Fibroblast of the aortic adventitia (primary cell): Measurements from ENCODE around the gene DIS3. TPM values are rescaled to one million over a fixed set of nuclear protein-coding genes. Genes with fewer than 3 reads are reported as not detected.

Experiments used
- DNase-seq: peaks from one replicate; pipeline ENCODE4 v3.0.0-alpha.2; 2010; ENCODE audit warnings: low read depth
- H3K4me3 ChIP-seq: 2 replicates; pipeline ENCODE4 v1.5.1; 2011; ENCODE audit warnings: low read depth, mild to moderate bottlenecking, control low read depth, low read length, moderate library complexity
- total RNA-seq: library from RNA; depleted of rRNA; stranded (reverse); fragments of >200 nt; gene quantifications from 2 replicates; pipeline ENCODE4 v1.2.3, GENCODE V29; 2012; ENCODE audit warnings: low replicate concordance
- TF ChIP-seq, protein P1 (sequence below): IDR thresholded peaks from 2 replicates; pipeline ENCODE4 v1.5.1; 2011; ENCODE audit warnings: mild to moderate bottlenecking, low read length, control low read depth, inconsistent platforms; ENCODE audit not compliant: insufficient read depth

The DIS3 gene
- total RNA-seq, 1 donor: 39.0 TPM

DNA sequence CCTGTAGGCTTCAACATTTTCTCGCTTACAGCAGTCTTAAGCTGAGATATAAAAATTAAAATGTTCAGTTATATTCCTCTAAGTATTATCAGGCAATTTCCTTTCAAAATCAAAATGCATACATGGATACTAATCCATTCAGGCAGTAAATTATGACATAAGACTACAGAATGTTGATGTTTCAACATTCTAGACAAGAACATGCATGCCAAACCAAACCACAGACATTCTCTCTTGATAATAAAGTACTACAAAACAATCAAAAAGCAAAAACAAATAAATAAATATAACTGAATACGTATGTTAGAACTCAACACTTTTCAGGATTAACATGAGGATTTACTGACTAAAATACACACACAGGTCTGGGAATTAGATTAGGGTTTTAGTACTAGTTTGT, 7.7 kb downstream of the DIS3 start:
- no peak overlapping the region for H3K4me3 ChIP-seq
- TF ChIP-seq, protein P1, sequence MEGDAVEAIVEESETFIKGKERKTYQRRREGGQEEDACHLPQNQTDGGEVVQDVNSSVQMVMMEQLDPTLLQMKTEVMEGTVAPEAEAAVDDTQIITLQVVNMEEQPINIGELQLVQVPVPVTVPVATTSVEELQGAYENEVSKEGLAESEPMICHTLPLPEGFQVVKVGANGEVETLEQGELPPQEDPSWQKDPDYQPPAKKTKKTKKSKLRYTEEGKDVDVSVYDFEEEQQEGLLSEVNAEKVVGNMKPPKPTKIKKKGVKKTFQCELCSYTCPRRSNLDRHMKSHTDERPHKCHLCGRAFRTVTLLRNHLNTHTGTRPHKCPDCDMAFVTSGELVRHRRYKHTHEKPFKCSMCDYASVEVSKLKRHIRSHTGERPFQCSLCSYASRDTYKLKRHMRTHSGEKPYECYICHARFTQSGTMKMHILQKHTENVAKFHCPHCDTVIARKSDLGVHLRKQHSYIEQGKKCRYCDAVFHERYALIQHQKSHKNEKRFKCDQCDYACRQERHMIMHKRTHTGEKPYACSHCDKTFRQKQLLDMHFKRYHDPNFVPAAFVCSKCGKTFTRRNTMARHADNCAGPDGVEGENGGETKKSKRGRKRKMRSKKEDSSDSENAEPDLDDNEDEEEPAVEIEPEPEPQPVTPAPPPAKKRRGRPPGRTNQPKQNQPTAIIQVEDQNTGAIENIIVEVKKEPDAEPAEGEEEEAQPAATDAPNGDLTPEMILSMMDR: no peak
- DNase-seq: peak; percentile 5

DNA sequence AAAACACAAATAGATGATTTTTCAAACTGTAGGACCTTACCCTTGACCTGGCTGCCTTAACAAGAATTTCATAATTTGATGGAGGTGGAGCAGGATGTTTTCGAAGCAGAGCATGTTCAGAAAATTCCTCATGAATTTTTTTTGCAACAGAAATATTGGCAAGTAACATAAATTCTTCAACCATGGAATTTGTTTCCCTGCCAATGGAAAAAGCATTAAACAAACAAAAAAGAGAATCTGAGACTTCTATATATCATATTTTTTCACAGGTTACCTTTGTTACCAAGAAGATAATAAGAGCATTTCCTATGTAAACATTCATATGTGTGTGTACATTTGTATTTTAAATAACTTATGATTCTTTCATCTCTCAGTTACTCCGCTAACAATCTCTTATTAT, 18.3 kb downstream of the DIS3 start:
- no peak overlapping the region for H3K4me3 ChIP-seq
- peak; percentile 52 for DNase-seq
- TF ChIP-seq, protein P1: no peak

- TF ChIP-seq, protein P1: no peak
- no peak overlapping the region for H3K4me3 ChIP-seq
- DNase-seq: no peak
These were observed 21.5 kb downstream of the DIS3 start for GRCh38 chr13:72760189-72760588.

DNA sequence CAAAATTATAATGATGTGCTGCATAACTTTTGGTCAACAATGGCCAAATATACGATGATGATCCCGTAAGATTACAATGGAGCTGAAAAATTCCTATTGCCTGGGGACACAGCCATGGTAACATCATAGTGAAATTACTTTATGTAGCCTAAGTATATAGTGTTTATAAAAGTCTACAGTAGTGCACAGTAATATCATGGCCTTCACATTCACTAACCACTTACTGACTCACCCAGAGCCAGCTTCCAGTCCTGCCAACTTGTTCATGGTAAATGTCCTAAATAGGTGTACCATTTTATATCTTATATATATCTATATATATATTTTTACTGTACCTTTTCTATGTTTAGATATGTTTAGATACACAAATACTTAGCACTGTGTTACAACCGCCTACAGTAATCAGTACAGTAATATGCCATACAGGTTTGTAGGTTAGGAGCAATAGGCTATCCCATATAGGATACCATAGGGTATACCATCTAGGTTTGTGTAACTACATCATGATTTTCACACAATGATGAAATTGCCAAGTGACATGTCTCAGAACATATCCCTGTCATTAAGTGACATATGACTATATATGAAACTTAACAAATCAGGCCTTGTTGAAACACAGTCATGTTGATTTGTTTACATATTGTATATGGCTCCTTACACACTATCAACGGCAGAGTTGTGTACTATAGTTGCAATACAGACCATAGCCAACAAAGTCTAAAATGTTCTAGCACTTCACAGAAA, 23.7 kb downstream of the DIS3 start:
- no peak for DNase-seq
- TF ChIP-seq, protein P1: no peak
- no peak overlapping the region for H3K4me3 ChIP-seq

DNA sequence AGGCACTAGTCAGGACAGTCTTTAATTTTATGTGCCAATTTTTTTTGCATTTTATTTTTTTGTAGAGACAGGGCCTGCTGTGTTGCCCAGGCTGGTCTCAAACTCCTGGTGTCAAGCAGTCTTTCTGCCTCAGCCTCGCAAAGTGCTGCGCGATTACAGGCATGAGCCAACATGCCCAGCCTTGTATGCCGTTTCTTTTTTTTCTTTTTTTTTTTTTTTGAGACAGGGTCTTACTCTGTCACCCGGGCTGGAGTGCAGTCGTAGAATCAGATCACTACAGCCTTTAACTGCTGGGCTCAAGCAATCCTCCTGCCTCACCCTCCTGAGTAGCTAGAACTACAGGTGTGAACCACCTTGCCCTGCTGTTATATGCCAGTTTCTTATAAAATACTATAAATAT, 27.6 kb downstream of the DIS3 start:
- no peak for DNase-seq
- TF ChIP-seq, protein P1: no peak
- H3K4me3 ChIP-seq: no peak overlapping the region

DNA sequence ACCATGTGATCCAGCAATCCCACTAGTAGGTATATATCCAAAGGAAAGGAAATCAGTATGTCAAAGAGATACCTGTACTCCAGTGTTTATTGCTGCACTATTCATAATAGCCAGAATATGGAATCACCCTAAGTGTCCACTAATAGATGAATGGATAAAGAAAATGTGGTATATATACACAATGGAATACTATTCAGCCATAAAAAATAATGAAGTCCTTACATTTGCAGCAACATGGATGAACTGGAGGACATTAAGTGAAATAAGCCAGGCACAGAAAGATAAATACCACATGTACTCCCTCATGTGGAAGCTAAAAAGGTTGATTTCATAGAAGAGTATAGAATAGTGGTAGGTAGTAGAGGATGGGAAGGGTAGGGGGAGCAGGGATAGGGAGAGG, 30.5 kb downstream of the DIS3 start:
- TF ChIP-seq, protein P1: no peak
- DNase-seq: no peak
- no peak overlapping the region for H3K4me3 ChIP-seq

DNA sequence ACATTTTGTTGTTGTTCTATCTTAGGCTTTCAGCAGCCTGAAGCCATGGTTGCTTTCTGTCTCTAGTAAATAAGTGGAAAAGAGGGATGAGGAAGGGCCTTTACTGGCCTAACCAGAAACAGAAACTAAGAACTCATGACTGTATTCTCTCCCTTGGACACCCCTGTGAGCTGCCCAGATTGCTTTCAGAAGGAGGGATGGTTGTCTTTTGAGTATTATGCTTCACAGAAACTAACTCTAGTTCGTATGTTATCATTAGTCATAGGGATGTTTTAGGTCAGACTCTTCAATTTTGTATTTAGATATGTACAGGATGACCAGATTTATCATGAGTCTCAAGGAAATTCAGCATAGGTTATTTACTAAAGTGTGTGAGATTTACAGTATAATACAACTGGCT, 36.4 kb downstream of the DIS3 start:
- no peak for DNase-seq

More for the DNA sequence above, 36.4 kb downstream of the DIS3 start:
- TF ChIP-seq, protein P1: no peak
- H3K4me3 ChIP-seq: no peak overlapping the region
